Sigmoid colon (tissue), 4 donors: ENCODE measurements around the gene LASP1NB.
A peak's percentile ranks its signal among the peaks of the same experiment; 100 is the strongest.

ENCODE experiments used
- CTCF ChIP-seq, 4 experiments: fragments of 450-650 bp in 3 of 4; fragments of 200-600 bp in 1 of 4; IDR thresholded peaks; one replicate each; pipeline ENCODE4 v1.5.1; 2016 to 2019; ENCODE audit warnings: antibody characterized with exemption in 4 of 4, mild to moderate bottlenecking in 3 of 4, moderate library complexity in 2 of 4
- POLR2AphosphoS5 ChIP-seq, 4 donors: sonication (generic); formaldehyde crosslinking; IDR thresholded peaks; one replicate each; pipeline ENCODE4 v1.6.1; 2017; ENCODE audit warnings: antibody characterized with exemption in 4 of 4

- TF ChIP-seq CTCF (IDR thresholded peaks at IDR 0.05) = no peak
- peak in 1 of 4 donors; percentile 16 for TF ChIP-seq POLR2AphosphoS5 (IDR thresholded peaks at IDR 0.05)
These were observed 24.3 kb upstream of the LASP1NB start for GRCh38 chr17:38900978-38901656.
